Keratinocyte (primary cell): ENCODE data around the gene WRAP73. TPM values are rescaled to one million over a fixed set of nuclear protein-coding genes. Genes with fewer than 3 reads are reported as not detected.

Source experiments
- DNase-seq: peaks from one replicate; pipeline ENCODE4 v3.0.0-alpha.2; 2011; ENCODE audit warnings: low read depth, missing footprints, low spot score
- FAIRE-seq: peaks from 2 replicates; lab custom pipeline; 2011; peaks lifted over from hg19 to GRCh38; lab: Jason Lieb, UNC
- H2AFZ ChIP-seq: 2 replicates; pipeline ENCODE4 v1.6.0; 2012; ENCODE audit warnings: low read length, control low read depth, inconsistent platforms; ENCODE audit not compliant: control insufficient read depth
- H3K27ac ChIP-seq: 2 replicates; pipeline ENCODE4 v1.5.1; 2011; ENCODE audit warnings: low read length; ENCODE audit not compliant: control insufficient read depth, insufficient read depth
- H3K27me3 ChIP-seq: 3 replicates; pipeline ENCODE4 v1.6.0; 2011; ENCODE audit warnings: low read length; ENCODE audit not compliant: control insufficient read depth, insufficient read depth; ENCODE audit errors: extremely low read depth
- H3K36me3 ChIP-seq, 2 experiments: 2 replicates in 1 of 2; 3 replicates in 1 of 2; pipeline ENCODE4 v1.5.1; 2011; ENCODE audit warnings: low read length in 2 of 2, mild to moderate bottlenecking in 1 of 2; ENCODE audit not compliant: control insufficient read depth in 2 of 2, insufficient read depth in 2 of 2; ENCODE audit errors: extremely low read depth in 1 of 2
- H3K4me1 ChIP-seq: 3 replicates; pipeline ENCODE4 v1.5.1; 2011; ENCODE audit warnings: low read length; ENCODE audit not compliant: control insufficient read depth, insufficient read depth; ENCODE audit errors: extremely low read depth
- H3K4me2 ChIP-seq: 3 replicates; pipeline ENCODE4 v1.6.0; 2011; ENCODE audit warnings: low read depth, low read length; ENCODE audit not compliant: control insufficient read depth, insufficient read depth; ENCODE audit errors: extremely low read depth
- H3K4me3 ChIP-seq, 3 experiments: fragments of 200-600 bp in 1 of 3; sonication (generic) in 1 of 3; 2 replicates in 2 of 3; 3 replicates in 1 of 3; pipeline ENCODE4 v1.5.1; 2011 to 2016; ENCODE audit warnings: low read length in 3 of 3, mild to moderate bottlenecking in 3 of 3, control low read depth in 2 of 3, inconsistent platforms in 1 of 3, low read depth in 1 of 3, mixed read lengths in 1 of 3, mixed run types in 1 of 3, moderate library complexity in 1 of 3; ENCODE audit not compliant: control insufficient read depth in 2 of 3, insufficient read depth in 2 of 3; ENCODE audit errors: extremely low read depth in 1 of 3
- H3K79me2 ChIP-seq: 2 replicates; pipeline ENCODE4 v1.6.0; 2012; ENCODE audit warnings: low read length; ENCODE audit not compliant: control insufficient read depth, insufficient read depth
- H3K9ac ChIP-seq: 3 replicates; pipeline ENCODE4 v1.6.0; 2011; ENCODE audit warnings: low read length; ENCODE audit not compliant: control insufficient read depth, insufficient read depth; ENCODE audit errors: extremely low read depth
- H3K9me1 ChIP-seq: 3 replicates; pipeline ENCODE4 v1.6.0; 2011; ENCODE audit warnings: low read length; ENCODE audit not compliant: control insufficient read depth, insufficient read depth; ENCODE audit errors: extremely low read depth
- H3K9me3 ChIP-seq: 2 replicates; pipeline ENCODE4 v1.5.1; 2012; ENCODE audit warnings: low read depth, low read length; ENCODE audit not compliant: control insufficient read depth
- H4K20me1 ChIP-seq: 3 replicates; pipeline ENCODE4 v1.6.0; 2011; ENCODE audit warnings: low read length; ENCODE audit not compliant: control insufficient read depth, insufficient read depth; ENCODE audit errors: extremely low read depth
- EZH2 ChIP-seq: IDR thresholded peaks from one replicate; pipeline ENCODE4 v1.6.1; 2012; ENCODE audit warnings: inconsistent platforms, mild to moderate bottlenecking, low read length, moderate library complexity
- dilution Hi-C: fragments of 300-500 bp; cut with MboI; formaldehyde crosslinking; loops from one replicate; pipeline ENCODE4 v1.7.0; 2020; ENCODE audit warnings: low sequenced_read_pairs; ENCODE audit not compliant: extremely low pct_ligation_motif_present
- polyA plus RNA-seq, 5 experiments: library from polyadenylated mRNA; depleted of rRNA in 3 of 5; stranded (reverse) in 3 of 5; stranded (forward) in 1 of 5; unstranded in 1 of 5; fragments of >200 nt; gene quantifications; 1 replicate in 1 of 5; 2 replicates in 3 of 5; 3 replicates in 1 of 5; pipeline versions ENCODE4 v1.2.1 to v1.2.3, GENCODE V29; 2011 to 2012; ENCODE audit warnings: missing spikeins in 2 of 5, low read depth in 1 of 5, low replicate concordance in 1 of 5
- TF ChIP-seq, protein P1 (sequence below), 3 experiments: IDR thresholded peaks in 1 of 3; conservative IDR thresholded peaks in 1 of 3; optimal IDR thresholded peaks in 1 of 3; 2 replicates in 2 of 3; 3 replicates in 1 of 3; pipeline versions ENCODE3 to v1.5.1; 2011; ENCODE audit warnings: low read length in 3 of 3, mild to moderate bottlenecking in 3 of 3, moderate library complexity in 2 of 3, control low read depth in 1 of 3, inconsistent platforms in 1 of 3; ENCODE audit not compliant: insufficient read depth in 2 of 3; ENCODE audit errors: extremely low read depth in 1 of 3

WRAP73 gene
- polyA plus RNA-seq, 1 donor (not counting 4 experiments of a cell fraction or from before 2014, with no cell fraction given): 18.9 TPM

GRCh38 chr1:3604468-3604974 lies 45.4 kb downstream of the WRAP73 start:
- no peaks in the 10 kb centered on the region for H3K9me3 ChIP-seq
- no peak overlapping the region for H3K4me2 ChIP-seq
- H3K4me3 ChIP-seq: no peak overlapping the region
- peaks cover 6% of the 10 kb centered on the region for H3K27me3 ChIP-seq
- dilution Hi-C loops: no loop called here
- FAIRE-seq: no peak
- TF ChIP-seq EZH2: no peak
- TF ChIP-seq, protein P1, sequence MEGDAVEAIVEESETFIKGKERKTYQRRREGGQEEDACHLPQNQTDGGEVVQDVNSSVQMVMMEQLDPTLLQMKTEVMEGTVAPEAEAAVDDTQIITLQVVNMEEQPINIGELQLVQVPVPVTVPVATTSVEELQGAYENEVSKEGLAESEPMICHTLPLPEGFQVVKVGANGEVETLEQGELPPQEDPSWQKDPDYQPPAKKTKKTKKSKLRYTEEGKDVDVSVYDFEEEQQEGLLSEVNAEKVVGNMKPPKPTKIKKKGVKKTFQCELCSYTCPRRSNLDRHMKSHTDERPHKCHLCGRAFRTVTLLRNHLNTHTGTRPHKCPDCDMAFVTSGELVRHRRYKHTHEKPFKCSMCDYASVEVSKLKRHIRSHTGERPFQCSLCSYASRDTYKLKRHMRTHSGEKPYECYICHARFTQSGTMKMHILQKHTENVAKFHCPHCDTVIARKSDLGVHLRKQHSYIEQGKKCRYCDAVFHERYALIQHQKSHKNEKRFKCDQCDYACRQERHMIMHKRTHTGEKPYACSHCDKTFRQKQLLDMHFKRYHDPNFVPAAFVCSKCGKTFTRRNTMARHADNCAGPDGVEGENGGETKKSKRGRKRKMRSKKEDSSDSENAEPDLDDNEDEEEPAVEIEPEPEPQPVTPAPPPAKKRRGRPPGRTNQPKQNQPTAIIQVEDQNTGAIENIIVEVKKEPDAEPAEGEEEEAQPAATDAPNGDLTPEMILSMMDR (optimal IDR thresholded peaks at IDR 0.05 in 1 of 3, IDR thresholded peaks at IDR 0.05 in 1 of 3, conservative IDR thresholded peaks at IDR 0.05 in 1 of 3; ENCODE audit: extremely low read depth in 1 of 3, insufficient read depth in 2 of 3, low read length in 3 of 3): no peak
- no peaks in the 10 kb centered on the region for H3K79me2 ChIP-seq
- DNase-seq: no peak
- H3K9me1 ChIP-seq: no peaks in the 10 kb centered on the region
- H3K9ac ChIP-seq: no peak overlapping the region
- H3K36me3 ChIP-seq: no peaks in the 10 kb centered on the region
- no peak overlapping the region for H3K27ac ChIP-seq
- H4K20me1 ChIP-seq: no peaks in the 10 kb centered on the region
- no peaks in the 10 kb centered on the region for H3K4me1 ChIP-seq
- H2AFZ ChIP-seq: no peak overlapping the region

- no peaks in the 10 kb centered on the region for H3K9me1 ChIP-seq
- TF ChIP-seq, protein P1 (optimal IDR thresholded peaks at IDR 0.05 in 1 of 3, IDR thresholded peaks at IDR 0.05 in 1 of 3, conservative IDR thresholded peaks at IDR 0.05 in 1 of 3; ENCODE audit: extremely low read depth in 1 of 3, insufficient read depth in 2 of 3, low read length in 3 of 3): no peak
- no peak for TF ChIP-seq EZH2
- H3K9me3 ChIP-seq: no peaks in the 10 kb centered on the region
- H2AFZ ChIP-seq: no peak overlapping the region
- H3K4me2 ChIP-seq: no peak overlapping the region
- no peaks in the 10 kb centered on the region for H3K79me2 ChIP-seq
- H3K36me3 ChIP-seq: no peaks in the 10 kb centered on the region
- H4K20me1 ChIP-seq: no peaks in the 10 kb centered on the region
- no peaks in the 10 kb centered on the region for H3K27me3 ChIP-seq
- no peak overlapping the region for H3K27ac ChIP-seq
- H3K4me3 ChIP-seq: no peak overlapping the region
- no peaks in the 10 kb centered on the region for H3K4me1 ChIP-seq
- no peak overlapping the region for H3K9ac ChIP-seq
- FAIRE-seq (no peak), DNase-seq (no peak)
- dilution Hi-C loops: no loop called here
Measured at GRCh38 chr1:3603571-3604467, 46.1 kb downstream of the WRAP73 start.
